HepG2 (cell line): Measurements from ENCODE around the gene SDC1. TPM values are rescaled to one million over a fixed set of nuclear protein-coding genes. Genes with fewer than 3 reads are reported as not detected.

Experiments
- CREM ChIP-seq, 2 experiments: sonication (generic) in 1 of 2; formaldehyde crosslinking in 1 of 2; IDR thresholded peaks; 2 replicates each; pipeline versions ENCODE4 v1.4.0 to v1.6.1; 2016 to 2020; ENCODE audit warnings: antibody characterized with exemption in 1 of 2, mild to moderate bottlenecking in 1 of 2, missing genetic modification reagents in 1 of 2
- DMAP1 ChIP-seq: IDR thresholded peaks from 2 replicates; pipeline ENCODE4 v1.6.1; 2016
- FIP1L1 ChIP-seq: fragments of 200-400 bp; formaldehyde crosslinking; IDR thresholded peaks from 2 replicates; pipeline ENCODE4 v1.6.1; 2018; ENCODE audit warnings: low read depth, mild to moderate bottlenecking, low read length, moderate library complexity, borderline replicate concordance; ENCODE audit not compliant: insufficient read depth
- GABPB1 ChIP-seq: IDR thresholded peaks from 2 replicates; pipeline ENCODE4 v1.6.1; 2016; ENCODE audit warnings: mild to moderate bottlenecking, missing genetic modification reagents, moderate library complexity, missing compliant biosample characterization
- MXD4 ChIP-seq: IDR thresholded peaks from 2 replicates; pipeline ENCODE4 v1.6.1; 2016; ENCODE audit warnings: mild to moderate bottlenecking, missing biosample characterization, missing genetic modification reagents
- NCOR1 ChIP-seq: fragments of 200-600 bp; sonication (generic); IDR thresholded peaks from 2 replicates; pipeline ENCODE4 v1.7.0; 2017; ENCODE audit warnings: antibody characterized with exemption, low read length, borderline replicate concordance
- NR2F2 ChIP-seq: IDR thresholded peaks from 2 replicates; pipeline ENCODE4 v1.6.1; 2012; ENCODE audit warnings: low read depth, inconsistent platforms, borderline replicate concordance
- NR2F6 ChIP-seq, 2 experiments: IDR thresholded peaks; 2 replicates each; pipeline ENCODE4 v1.6.1; 2016; ENCODE audit warnings: antibody characterized with exemption in 1 of 2, mild to moderate bottlenecking in 1 of 2
- SALL2 ChIP-seq: sonication (generic); formaldehyde crosslinking; IDR thresholded peaks from 2 replicates; pipeline ENCODE4 v1.8.1; 2023; ENCODE audit warnings: mild to moderate bottlenecking, missing genetic modification reagents, inconsistent platforms
- SOX6 ChIP-seq, 2 experiments: fragments of 450-650 bp in 1 of 2; sonication (generic) in 1 of 2; formaldehyde crosslinking in 1 of 2; IDR thresholded peaks; 2 replicates each; pipeline versions ENCODE4 v1.4.0 to v1.6.1; 2017 to 2020; ENCODE audit warnings: antibody characterized with exemption in 1 of 2, mild to moderate bottlenecking in 1 of 2, missing genetic modification reagents in 1 of 2
- ZBTB10 ChIP-seq: sonication (generic); formaldehyde crosslinking; IDR thresholded peaks from 2 replicates; pipeline ENCODE4 v1.4.0; 2020; ENCODE audit warnings: missing genetic modification reagents, borderline replicate concordance
- ZBTB4 ChIP-seq: sonication (generic); formaldehyde crosslinking; IDR thresholded peaks from 2 replicates; pipeline ENCODE4 v1.4.0; 2020; ENCODE audit warnings: missing genetic modification reagents, mild to moderate bottlenecking, borderline replicate concordance
- ZBTB40 ChIP-seq, 2 experiments: fragments of 450-650 bp in 1 of 2; sonication (generic) in 1 of 2; formaldehyde crosslinking in 1 of 2; IDR thresholded peaks; 2 replicates each; pipeline versions ENCODE4 v1.6.1 to v1.8.0; 2016 to 2022; ENCODE audit warnings: antibody characterized with exemption in 1 of 2, mild to moderate bottlenecking in 1 of 2, missing genetic modification reagents in 1 of 2
- ZNF776 ChIP-seq: sonication (generic); formaldehyde crosslinking; IDR thresholded peaks from 2 replicates; pipeline ENCODE4 v1.4.0; 2020; ENCODE audit warnings: mild to moderate bottlenecking, missing genetic modification reagents
- polyA plus RNA-seq, 8 experiments: library from polyadenylated mRNA; depleted of rRNA in 3 of 8; stranded (reverse) in 7 of 8; unstranded in 1 of 8; fragments of >200 nt; fragmentation: Illumina TruSeq in 4 of 8; extraction: Trizol in 4 of 8; gene quantifications; 2 replicates each; pipeline versions ENCODE4 v1.2.1 to v1.2.3, GENCODE V29; 2011 to 2016; ENCODE audit warnings: low read depth in 4 of 8, missing spikeins in 1 of 8, mixed read lengths in 1 of 8; ENCODE audit not compliant: insufficient read depth in 1 of 8
- total RNA-seq, 5 experiments: library from RNA; depleted of rRNA; stranded (reverse); fragments of >200 nt; fragmentation: Illumina TruSeq; extraction: Trizol; gene quantifications; 2 replicates each; pipeline ENCODE4 v1.2.3, GENCODE V29; 2016; ENCODE audit warnings: low read depth in 1 of 5

The SDC1 gene
- total and polyA plus RNA-seq, 2 of the 13 experiments (the other 11 are each of a cell fraction or from before 2014, with no cell fraction given) = 108 to 119 TPM

- TF ChIP-seq ZNF776 (CRISPR knock-in tag) (no peak), ZBTB4 (CRISPR knock-in tag) (no peak), ZBTB10 (CRISPR knock-in tag) (peak; percentile 48; the same call in 1 of the 2 replicates), GABPB1 (CRISPR knock-in tag) (no peak), ZBTB40 (IDR thresholded peaks at IDR 0.05) (no peak), ZBTB40 (CRISPR knock-in tag; IDR thresholded peaks at IDR 0.05) (no peak), DMAP1 (CRISPR knock-in tag) (no peak), NCOR1 (no peak), SOX6 (IDR thresholded peaks at IDR 0.05) (no peak), SOX6 (CRISPR knock-in tag; IDR thresholded peaks at IDR 0.05) (no peak), MXD4 (CRISPR knock-in tag) (no peak), NR2F2 (0 out of 2 replicates have a peak, but pooled peaks have one; percentile 16), NR2F6 (IDR thresholded peaks at IDR 0.05) (peak; percentile 22; the same call in 1 of the 2 replicates), NR2F6 (CRISPR knock-in tag; IDR thresholded peaks at IDR 0.05) (no peak), SALL2 (no peak), FIP1L1 (no peak), CREM (IDR thresholded peaks at IDR 0.05) (no peak), CREM (CRISPR knock-in tag; IDR thresholded peaks at IDR 0.05) (no peak)
Measured at GRCh38 chr2:20210462-20210861, 14.5 kb downstream of the SDC1 start (continued).
